Peyer's patch (tissue), 4 donors: ENCODE data around the gene GBP5.

Source experiments
- POLR2A ChIP-seq, 2 donors: fragments of 450-650 bp; IDR thresholded peaks; one replicate each; pipeline ENCODE4 v1.5.1; 2017; ENCODE audit warnings: antibody characterized with exemption in 2 of 2, mild to moderate bottlenecking in 2 of 2, moderate library complexity in 2 of 2
- TF ChIP-seq, protein P1 (sequence below), 6 experiments: fragments of 450-650 bp in 4 of 6; fragments of 200-600 bp in 2 of 6; sonication (generic) in 1 of 6; IDR thresholded peaks; one replicate each; pipeline ENCODE4 v1.5.1; 2017 to 2019; ENCODE audit warnings: antibody characterized with exemption in 6 of 6, mild to moderate bottlenecking in 3 of 6, moderate library complexity in 1 of 6

- TF ChIP-seq, protein P1, sequence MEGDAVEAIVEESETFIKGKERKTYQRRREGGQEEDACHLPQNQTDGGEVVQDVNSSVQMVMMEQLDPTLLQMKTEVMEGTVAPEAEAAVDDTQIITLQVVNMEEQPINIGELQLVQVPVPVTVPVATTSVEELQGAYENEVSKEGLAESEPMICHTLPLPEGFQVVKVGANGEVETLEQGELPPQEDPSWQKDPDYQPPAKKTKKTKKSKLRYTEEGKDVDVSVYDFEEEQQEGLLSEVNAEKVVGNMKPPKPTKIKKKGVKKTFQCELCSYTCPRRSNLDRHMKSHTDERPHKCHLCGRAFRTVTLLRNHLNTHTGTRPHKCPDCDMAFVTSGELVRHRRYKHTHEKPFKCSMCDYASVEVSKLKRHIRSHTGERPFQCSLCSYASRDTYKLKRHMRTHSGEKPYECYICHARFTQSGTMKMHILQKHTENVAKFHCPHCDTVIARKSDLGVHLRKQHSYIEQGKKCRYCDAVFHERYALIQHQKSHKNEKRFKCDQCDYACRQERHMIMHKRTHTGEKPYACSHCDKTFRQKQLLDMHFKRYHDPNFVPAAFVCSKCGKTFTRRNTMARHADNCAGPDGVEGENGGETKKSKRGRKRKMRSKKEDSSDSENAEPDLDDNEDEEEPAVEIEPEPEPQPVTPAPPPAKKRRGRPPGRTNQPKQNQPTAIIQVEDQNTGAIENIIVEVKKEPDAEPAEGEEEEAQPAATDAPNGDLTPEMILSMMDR (IDR thresholded peaks at IDR 0.05), result no peak
- no peak for TF ChIP-seq POLR2A (IDR thresholded peaks at IDR 0.05)
Measured at GRCh38 chr1:89287181-89288050, 14.8 kb upstream of the GBP5 start.
